Activated CD8-positive, alpha-beta T cell treated with anti-CD3 and anti-CD28 coated beads for 36 hours (primary cell): ENCODE measurements around the gene CAPN5. TPM values are rescaled to one million over a fixed set of nuclear protein-coding genes. Genes with fewer than 3 reads are reported as not detected.
"Not testable (repeated sequence)": the region's sequence is repeated elsewhere in the genome, so short reads cannot be mapped to it uniquely, and the experiment has no call there.

ENCODE experiments used
- ATAC-seq: fragments of 200-7000 bp; cut with Tn5 transposase; one replicate; pipeline ENCODE4 v1.10.0; 2021; ENCODE audit warnings: mild to moderate bottlenecking, moderate library complexity
- CTCF ChIA-PET: fragments of 350-600 bp; sonication (Branson Sonifier 250); formaldehyde crosslinking; loops from one replicate; lab custom pipeline; 2021; ENCODE audit warnings: antibody characterized with exemption; lab: Charles Lee
- POLR2A ChIA-PET: fragments of 350-600 bp; sonication (Branson Sonifier 250); formaldehyde crosslinking; loops from one replicate; lab custom pipeline; 2021; ENCODE audit warnings: antibody characterized with exemption; lab: Charles Lee
- DNase-seq: peaks from one replicate; pipeline ENCODE4 v3.0.0-alpha.2; 2020
- H3K27ac Mint-ChIP-seq: one replicate; pipeline ENCODE4 v1.8.0; 2021; ENCODE audit warnings: mild to moderate bottlenecking, mixed read lengths
- H3K27me3 Mint-ChIP-seq: one replicate; pipeline ENCODE4 v1.8.0; 2021; ENCODE audit warnings: mixed read lengths
- H3K36me3 Mint-ChIP-seq: one replicate; pipeline ENCODE4 v1.8.0; 2021; ENCODE audit warnings: low read depth, mixed read lengths
- H3K4me1 Mint-ChIP-seq: one replicate; pipeline ENCODE4 v1.8.0; 2021; ENCODE audit warnings: low read depth, mixed read lengths
- H3K4me3 Mint-ChIP-seq: one replicate; pipeline ENCODE4 v1.8.0; 2021; ENCODE audit warnings: mild to moderate bottlenecking, moderate library complexity, mixed read lengths
- H3K9me3 Mint-ChIP-seq: one replicate; pipeline ENCODE4 v1.8.0; 2021; ENCODE audit warnings: mixed read lengths
- intact Hi-C: fragments of 100-400 bp; cut with micrococcal nuclease; formaldehyde crosslinking; loops from one replicate; pipeline ENCODE4 v1.10.0; 2022
- total RNA-seq, 2 experiments: library from RNA; stranded (reverse); gene quantifications; one replicate each; pipeline ENCODE4 v1.2.3, GENCODE V29; 2021
- TF ChIP-seq, protein P1 (sequence below): fragments of 200-600 bp; IDR thresholded peaks from one replicate; pipeline ENCODE4 v1.8.0; 2022; ENCODE audit warnings: antibody characterized with exemption, mild to moderate bottlenecking

The CAPN5 gene
- total RNA-seq, 2 experiments from 2014 or later, result 1.6 to 2.2 TPM

- no peaks in the 10 kb centered on the region for H3K36me3 Mint-ChIP-seq
- H3K4me1 Mint-ChIP-seq, result no peaks in the 10 kb centered on the region
- H3K9me3 Mint-ChIP-seq, result peaks cover 15% of the 10 kb centered on the region
- ATAC-seq (no peak), DNase-seq (no peak)
- no peak overlapping the region for H3K4me3 Mint-ChIP-seq
- TF ChIP-seq, protein P1, sequence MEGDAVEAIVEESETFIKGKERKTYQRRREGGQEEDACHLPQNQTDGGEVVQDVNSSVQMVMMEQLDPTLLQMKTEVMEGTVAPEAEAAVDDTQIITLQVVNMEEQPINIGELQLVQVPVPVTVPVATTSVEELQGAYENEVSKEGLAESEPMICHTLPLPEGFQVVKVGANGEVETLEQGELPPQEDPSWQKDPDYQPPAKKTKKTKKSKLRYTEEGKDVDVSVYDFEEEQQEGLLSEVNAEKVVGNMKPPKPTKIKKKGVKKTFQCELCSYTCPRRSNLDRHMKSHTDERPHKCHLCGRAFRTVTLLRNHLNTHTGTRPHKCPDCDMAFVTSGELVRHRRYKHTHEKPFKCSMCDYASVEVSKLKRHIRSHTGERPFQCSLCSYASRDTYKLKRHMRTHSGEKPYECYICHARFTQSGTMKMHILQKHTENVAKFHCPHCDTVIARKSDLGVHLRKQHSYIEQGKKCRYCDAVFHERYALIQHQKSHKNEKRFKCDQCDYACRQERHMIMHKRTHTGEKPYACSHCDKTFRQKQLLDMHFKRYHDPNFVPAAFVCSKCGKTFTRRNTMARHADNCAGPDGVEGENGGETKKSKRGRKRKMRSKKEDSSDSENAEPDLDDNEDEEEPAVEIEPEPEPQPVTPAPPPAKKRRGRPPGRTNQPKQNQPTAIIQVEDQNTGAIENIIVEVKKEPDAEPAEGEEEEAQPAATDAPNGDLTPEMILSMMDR, result no peak
- ChIA-PET CTCF (interaction anchor here (1.9 kb wide), 1 partner anchor 35 kb away, joined by 6 read pairs; no protein-coding TSS in a partner anchor), POLR2A (interaction anchor here (0.5 kb wide), 1 partner anchor 1941 kb away, joined by 3 read pairs; no protein-coding TSS in a partner anchor)
- intact Hi-C loops, result no loop called here
- H3K27me3 Mint-ChIP-seq, result no peaks in the 10 kb centered on the region
- H3K27ac Mint-ChIP-seq, result no peak overlapping the region
Observed at GRCh38 chr11:77056814-77057402, 9.9 kb upstream of the CAPN5 start.

GRCh38 chr11:77057938-77058474 is 8.8 kb upstream of the CAPN5 start:
- Mint-ChIP-seq H3K9me3 (peaks cover 15% of the 10 kb centered on the region), H3K27ac (no peak overlapping the region), H3K36me3 (no peaks in the 10 kb centered on the region), H3K4me3 (no peak overlapping the region), H3K4me1 (no peaks in the 10 kb centered on the region), H3K27me3 (no peaks in the 10 kb centered on the region)
- ATAC-seq (no peak), DNase-seq (no peak)
- intact Hi-C loops, result no loop called here
- CTCF ChIA-PET, result interaction anchor here (1.0 to 1.6 kb wide), 3 partner anchors 10 to 138 kb away, joined by 3 to 6 read pairs (median 5); no protein-coding TSS in a partner anchor
- TF ChIP-seq, protein P1, result no peak
- POLR2A ChIA-PET, result interaction anchor here (0.9 kb wide), 1 partner anchor 33 kb away, joined by 3 read pairs; no protein-coding TSS in a partner anchor

DNA sequence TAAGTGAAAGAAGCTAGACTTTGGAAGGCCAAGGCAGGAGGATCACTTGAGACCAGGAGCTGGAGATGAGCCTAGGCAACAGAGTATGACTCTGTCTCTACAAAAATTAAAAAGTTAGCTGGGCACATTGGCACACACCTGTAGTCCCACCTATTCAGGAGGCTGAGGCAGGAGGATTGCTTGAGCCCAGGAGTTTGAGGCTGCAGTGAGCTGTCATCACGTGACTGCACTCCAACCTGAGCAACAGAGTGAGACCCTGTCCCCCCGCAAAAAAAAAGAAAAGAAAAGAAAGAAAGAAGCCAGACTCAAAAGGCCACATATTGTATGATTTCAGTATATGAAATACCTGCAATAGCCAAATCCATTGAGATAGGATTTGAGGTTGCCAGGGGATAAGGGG is 7.9 kb upstream of the CAPN5 start:
- Mint-ChIP-seq H3K27me3 (no peaks in the 10 kb centered on the region), H3K9me3 (peaks cover 15% of the 10 kb centered on the region), H3K27ac (no peak overlapping the region), H3K4me1 (no peaks in the 10 kb centered on the region), H3K4me3 (no peak overlapping the region), H3K36me3 (no peaks in the 10 kb centered on the region)
- DNase-seq (no peak), ATAC-seq (no peak)
- TF ChIP-seq, protein P1, result no peak
- intact Hi-C loops, result no loop called here
- ChIA-PET POLR2A (no interaction called here), CTCF (interaction anchor here (1.0 to 1.6 kb wide), 2 partner anchors 11 to 139 kb away, joined by 3 to 5 read pairs; no protein-coding TSS in a partner anchor)

DNA sequence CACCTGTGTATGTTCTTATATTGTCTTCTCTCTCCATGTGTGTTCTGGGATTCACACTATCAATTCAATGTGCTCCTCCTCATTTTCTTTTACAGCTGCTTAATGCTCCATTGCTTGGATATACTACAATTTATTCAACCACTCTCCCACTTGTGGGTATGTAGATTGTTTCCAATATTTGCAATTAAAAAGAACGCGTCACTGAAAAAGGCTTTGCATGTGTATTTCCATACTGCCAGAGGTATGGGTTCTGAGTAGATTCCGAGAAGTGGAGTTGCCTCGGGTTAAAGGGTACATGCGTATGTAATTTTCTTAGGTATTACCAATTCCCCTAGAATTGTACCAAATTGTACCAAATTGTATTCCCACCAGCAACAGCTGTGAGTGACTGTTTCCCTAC is 7.0 kb upstream of the CAPN5 start:
- DNase-seq (no peak), ATAC-seq (no peak)
- no peaks in the 10 kb centered on the region for H3K27me3 Mint-ChIP-seq
- H3K9me3 Mint-ChIP-seq, result peaks cover 15% of the 10 kb centered on the region
- intact Hi-C loops, result no loop called here
- H3K4me1 Mint-ChIP-seq, result no peaks in the 10 kb centered on the region
- no peak overlapping the region for H3K4me3 Mint-ChIP-seq
- no peak overlapping the region for H3K27ac Mint-ChIP-seq
- ChIA-PET POLR2A (no interaction called here), CTCF (no interaction called here)
- H3K36me3 Mint-ChIP-seq, result no peaks in the 10 kb centered on the region
- TF ChIP-seq, protein P1, result no peak

- intact Hi-C loops, result no loop called here
- Mint-ChIP-seq H3K27ac (no peak overlapping the region), H3K9me3 (peaks cover 15% of the 10 kb centered on the region), H3K36me3 (no peaks in the 10 kb centered on the region), H3K27me3 (no peaks in the 10 kb centered on the region), H3K4me1 (no peaks in the 10 kb centered on the region), H3K4me3 (no peak overlapping the region)
- CTCF ChIA-PET, result no interaction called here
- POLR2A ChIA-PET, result no interaction called here
- ATAC-seq (no peak), DNase-seq (no peak)
- TF ChIP-seq, protein P1, result no peak
Observed at GRCh38 chr11:77060234-77060633, 6.5 kb upstream of the CAPN5 start.

DNA sequence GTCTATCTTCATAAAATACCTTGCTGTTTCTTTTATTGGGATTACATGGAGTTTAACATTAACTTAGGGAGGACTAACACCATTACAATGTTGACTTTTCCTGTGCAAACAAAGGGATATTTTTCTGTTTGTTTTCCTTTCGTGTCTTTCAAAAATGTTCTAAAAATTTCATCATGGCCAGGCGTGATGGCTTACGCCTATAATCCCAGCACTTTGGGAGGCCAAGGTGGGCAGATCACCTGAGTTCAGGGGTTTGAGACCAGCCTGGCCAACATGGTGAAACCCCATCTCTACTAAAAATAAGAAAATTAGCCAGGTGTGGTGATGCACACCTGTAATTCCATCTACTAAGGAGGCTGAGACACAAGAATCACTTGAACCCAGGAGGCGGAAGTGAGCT is 5.5 kb upstream of the CAPN5 start:
- CTCF ChIA-PET, H3K36me3 Mint-ChIP-seq, H3K4me1 Mint-ChIP-seq, DNase-seq, intact Hi-C loops, H3K27me3 Mint-ChIP-seq, POLR2A ChIA-PET, H3K4me3 Mint-ChIP-seq, H3K27ac Mint-ChIP-seq, ATAC-seq: not testable (repeated sequence)
- H3K9me3 Mint-ChIP-seq, result peaks cover 11% of the 10 kb centered on the region
